Measurements from ENCODE around the gene L3MBTL4. TPM values are rescaled to one million over a fixed set of nuclear protein-coding genes. Genes with fewer than 3 reads are reported as not detected.

L3MBTL4 gene
- total RNA-seq, 3 donors from 2014 or later: 4.9 to 13.9 (median 5.4) TPM

DNA sequence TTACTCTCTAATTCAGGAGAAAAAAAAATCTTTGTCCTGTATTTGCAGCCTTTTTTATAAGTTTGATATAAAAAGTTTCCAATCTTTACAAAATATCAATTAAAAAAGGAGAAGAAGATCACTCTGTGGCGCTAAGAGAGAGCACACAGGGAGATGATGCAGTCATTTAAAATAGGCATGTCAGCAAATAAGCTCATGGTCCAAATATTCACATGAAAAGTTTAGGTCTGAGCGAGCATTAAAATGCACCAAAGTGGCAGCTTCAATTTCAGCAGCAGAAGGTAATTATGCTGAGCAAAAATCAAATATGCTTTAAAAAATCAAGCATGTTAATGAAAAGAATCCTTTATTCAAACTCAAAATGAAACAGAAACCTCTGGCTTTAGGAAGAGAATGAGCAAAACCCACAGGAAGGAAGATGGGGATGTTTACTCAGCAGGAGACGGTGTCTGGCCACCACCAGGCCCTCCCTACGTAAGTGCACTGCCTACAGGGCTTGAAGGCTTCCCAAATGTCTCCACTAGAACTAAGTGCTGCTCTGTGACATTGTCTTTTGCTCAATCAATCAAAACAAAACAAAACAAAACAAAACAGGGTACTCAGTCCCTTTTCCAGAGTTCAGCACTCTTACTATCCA lies 120.4 kb downstream of the L3MBTL4 start:
- peak; percentile 45 for ATAC-seq
- H3K9me3 ChIP-seq: no peaks in the 10 kb centered on the region
- peak in 1 of 3 donors; percentile 9 for DNase-seq

GRCh38 chr18:6289843-6290242 lies 124.9 kb downstream of the L3MBTL4 start:
- no peak overlapping the region for H3K4me3 ChIP-seq
- ATAC-seq: no peak
- no peaks in the 10 kb centered on the region for H3K9me3 ChIP-seq
- no peak for DNase-seq
- no peaks in the 10 kb centered on the region for H3K4me1 ChIP-seq (ENCODE audit: low read depth)
- no peak for TF ChIP-seq CTCF (IDR thresholded peaks at IDR 0.05)
- no peaks in the 10 kb centered on the region for H3K36me3 ChIP-seq (ENCODE audit: low read depth)
- intact Hi-C loops (cut with DNase I, micrococcal nuclease): no loop called here

More for the DNA sequence above, 120.4 kb downstream of the L3MBTL4 start:
- no peaks in the 10 kb centered on the region for H3K36me3 ChIP-seq (ENCODE audit: low read depth)
- no peaks in the 10 kb centered on the region for H3K4me1 ChIP-seq (ENCODE audit: low read depth)
- intact Hi-C loops (cut with DNase I, micrococcal nuclease): no loop called here
- H3K4me3 ChIP-seq: no peak overlapping the region
- TF ChIP-seq CTCF (IDR thresholded peaks at IDR 0.05): no peak

GRCh38 chr18:6286585-6286984 lies 128.1 kb downstream of the L3MBTL4 start:
- H3K4me1 ChIP-seq (ENCODE audit: low read depth): no peaks in the 10 kb centered on the region
- H3K9me3 ChIP-seq: no peaks in the 10 kb centered on the region
- no peak for DNase-seq
- TF ChIP-seq CTCF (IDR thresholded peaks at IDR 0.05): no peak
- H3K4me3 ChIP-seq: no peak overlapping the region
- intact Hi-C loops (cut with DNase I, micrococcal nuclease): no loop called here
- H3K36me3 ChIP-seq (ENCODE audit: low read depth): no peaks in the 10 kb centered on the region
- no peak for ATAC-seq

DNA sequence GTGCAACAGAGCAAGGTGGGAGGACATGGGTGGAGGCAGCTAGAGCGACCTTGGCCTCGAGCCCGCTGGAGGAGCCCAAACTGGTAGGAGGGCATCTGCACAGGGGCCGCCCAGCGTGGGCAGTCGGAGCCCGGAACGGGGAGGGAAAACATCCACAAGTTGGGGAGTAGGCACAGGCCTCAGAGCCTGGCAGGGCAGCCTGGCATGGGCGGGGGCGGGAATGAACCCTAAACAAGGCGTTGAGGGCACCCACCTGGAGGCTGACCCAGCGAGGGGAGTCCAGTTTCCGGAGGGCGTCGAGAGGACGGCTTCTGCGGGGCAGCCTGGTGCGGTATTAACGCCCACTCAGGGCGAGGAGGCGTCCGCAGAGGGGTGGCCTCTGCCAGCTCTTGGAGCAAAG lies 129.9 kb downstream of the L3MBTL4 start:
- no peak for TF ChIP-seq CTCF (IDR thresholded peaks at IDR 0.05)
- Histone ChIP-seq H3K4me1 (ENCODE audit: low read depth) (no peaks in the 10 kb centered on the region), H3K4me3 (no peak overlapping the region), H3K9me3 (no peaks in the 10 kb centered on the region), H3K36me3 (ENCODE audit: low read depth) (no peaks in the 10 kb centered on the region)
- intact Hi-C loops (cut with DNase I, micrococcal nuclease): no loop called here
- DNase-seq: no peak
- ATAC-seq: no peak

- no peak for DNase-seq
- intact Hi-C loops (cut with DNase I, micrococcal nuclease): no loop called here
- ATAC-seq: no peak
- no peak for TF ChIP-seq CTCF (IDR thresholded peaks at IDR 0.05)
- no peaks in the 10 kb centered on the region for H3K4me1 ChIP-seq (ENCODE audit: low read depth)
- H3K36me3 ChIP-seq (ENCODE audit: low read depth): no peaks in the 10 kb centered on the region
- no peak overlapping the region for H3K4me3 ChIP-seq
- H3K9me3 ChIP-seq: no peaks in the 10 kb centered on the region
Measured at GRCh38 chr18:6284300-6284699, 130.4 kb downstream of the L3MBTL4 start.

DNA sequence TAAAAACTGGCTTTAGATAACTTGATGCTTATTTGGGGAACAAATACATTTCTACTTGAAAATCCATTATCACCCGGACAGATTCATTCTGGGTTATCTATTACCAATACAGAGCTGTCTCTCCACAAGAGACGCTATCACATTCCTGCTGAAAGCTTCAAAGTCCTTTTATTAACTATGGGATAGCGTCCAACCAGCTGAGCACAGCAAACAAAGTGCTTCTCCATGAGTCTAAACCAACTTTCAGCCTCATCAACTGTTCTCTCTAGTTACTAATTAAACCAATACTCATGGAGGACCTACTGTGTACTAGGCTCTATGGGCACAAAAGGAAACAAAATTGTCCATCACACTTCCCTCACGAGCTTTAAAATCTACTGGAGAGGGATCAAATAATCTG lies 132.8 kb downstream of the L3MBTL4 start:
- intact Hi-C loops (cut with DNase I, micrococcal nuclease): no loop called here
- no peak for TF ChIP-seq CTCF (IDR thresholded peaks at IDR 0.05)
- H3K36me3 ChIP-seq (ENCODE audit: low read depth): no peaks in the 10 kb centered on the region
- no peak overlapping the region for H3K4me3 ChIP-seq
- ATAC-seq (peak; percentile 47), DNase-seq (peak in 1 of 3 donors; percentile 7)
- no peaks in the 10 kb centered on the region for H3K9me3 ChIP-seq
- no peaks in the 10 kb centered on the region for H3K4me1 ChIP-seq (ENCODE audit: low read depth)

Data from mucosa of descending colon (tissue), 3 donors.